Fibroblast of pulmonary artery (primary cell): Measurements from ENCODE around the gene UBE2E2.

Experiments used
- DNase-seq: peaks from one replicate; pipeline ENCODE4 v3.0.0-alpha.2; 2010; ENCODE audit warnings: low read depth
- H3K4me3 ChIP-seq: replicated peaks from 2 replicates; pipeline ENCODE4 v1.5.1; 2011; ENCODE audit warnings: low read depth, mild to moderate bottlenecking, control low read depth, low read length, moderate library complexity
- TF ChIP-seq, protein P1 (sequence below): IDR thresholded peaks from 2 replicates; pipeline ENCODE4 v1.5.1; 2011; ENCODE audit warnings: mild to moderate bottlenecking, control low read depth, low read length, inconsistent platforms; ENCODE audit errors: missing control alignments

Gene UBE2E2

DNA sequence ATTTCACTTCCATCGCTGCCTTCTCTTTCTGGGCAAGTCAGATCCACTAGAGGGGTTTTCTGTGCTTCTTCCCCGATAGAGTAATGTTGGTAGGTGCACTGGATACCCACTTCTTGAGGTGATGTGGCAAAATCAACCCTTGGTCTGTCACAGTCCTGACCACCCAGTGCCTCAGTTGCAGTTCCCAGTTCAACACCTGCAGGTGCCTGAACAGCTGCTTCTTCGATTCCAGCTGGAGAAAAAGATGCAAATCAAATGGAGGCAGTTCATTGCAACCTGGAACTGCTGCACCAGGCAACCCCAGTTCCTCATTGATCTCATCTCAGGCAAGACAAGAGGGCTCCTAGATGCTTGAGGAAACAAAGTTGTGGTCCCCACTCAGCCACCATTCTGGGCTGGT lies 186.6 kb downstream of the UBE2E2 start:
- TF ChIP-seq, protein P1, sequence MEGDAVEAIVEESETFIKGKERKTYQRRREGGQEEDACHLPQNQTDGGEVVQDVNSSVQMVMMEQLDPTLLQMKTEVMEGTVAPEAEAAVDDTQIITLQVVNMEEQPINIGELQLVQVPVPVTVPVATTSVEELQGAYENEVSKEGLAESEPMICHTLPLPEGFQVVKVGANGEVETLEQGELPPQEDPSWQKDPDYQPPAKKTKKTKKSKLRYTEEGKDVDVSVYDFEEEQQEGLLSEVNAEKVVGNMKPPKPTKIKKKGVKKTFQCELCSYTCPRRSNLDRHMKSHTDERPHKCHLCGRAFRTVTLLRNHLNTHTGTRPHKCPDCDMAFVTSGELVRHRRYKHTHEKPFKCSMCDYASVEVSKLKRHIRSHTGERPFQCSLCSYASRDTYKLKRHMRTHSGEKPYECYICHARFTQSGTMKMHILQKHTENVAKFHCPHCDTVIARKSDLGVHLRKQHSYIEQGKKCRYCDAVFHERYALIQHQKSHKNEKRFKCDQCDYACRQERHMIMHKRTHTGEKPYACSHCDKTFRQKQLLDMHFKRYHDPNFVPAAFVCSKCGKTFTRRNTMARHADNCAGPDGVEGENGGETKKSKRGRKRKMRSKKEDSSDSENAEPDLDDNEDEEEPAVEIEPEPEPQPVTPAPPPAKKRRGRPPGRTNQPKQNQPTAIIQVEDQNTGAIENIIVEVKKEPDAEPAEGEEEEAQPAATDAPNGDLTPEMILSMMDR: no peak
- no peak overlapping the region for H3K4me3 ChIP-seq
- no peak for DNase-seq

DNA sequence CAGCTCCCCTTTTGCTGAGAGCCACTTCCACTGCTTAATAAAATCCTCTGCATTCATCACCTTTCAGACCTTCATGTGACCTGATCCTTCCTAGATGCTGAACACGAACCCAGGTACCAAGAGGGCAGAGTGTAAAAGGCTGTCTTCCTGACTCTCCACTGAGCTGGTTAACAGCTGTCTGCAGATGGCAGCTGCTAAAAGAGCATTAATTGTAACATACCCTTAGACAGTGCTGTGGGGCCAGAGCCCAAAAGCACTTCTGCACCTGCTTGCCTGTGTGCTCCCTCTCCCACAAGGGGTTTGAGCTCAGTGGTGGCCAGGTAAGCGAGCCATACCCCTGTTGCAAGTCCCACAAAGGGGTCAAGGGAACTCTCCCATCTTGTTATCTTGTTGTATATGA lies 187.3 kb downstream of the UBE2E2 start:
- TF ChIP-seq, protein P1: no peak
- no peak overlapping the region for H3K4me3 ChIP-seq
- no peak for DNase-seq

DNA sequence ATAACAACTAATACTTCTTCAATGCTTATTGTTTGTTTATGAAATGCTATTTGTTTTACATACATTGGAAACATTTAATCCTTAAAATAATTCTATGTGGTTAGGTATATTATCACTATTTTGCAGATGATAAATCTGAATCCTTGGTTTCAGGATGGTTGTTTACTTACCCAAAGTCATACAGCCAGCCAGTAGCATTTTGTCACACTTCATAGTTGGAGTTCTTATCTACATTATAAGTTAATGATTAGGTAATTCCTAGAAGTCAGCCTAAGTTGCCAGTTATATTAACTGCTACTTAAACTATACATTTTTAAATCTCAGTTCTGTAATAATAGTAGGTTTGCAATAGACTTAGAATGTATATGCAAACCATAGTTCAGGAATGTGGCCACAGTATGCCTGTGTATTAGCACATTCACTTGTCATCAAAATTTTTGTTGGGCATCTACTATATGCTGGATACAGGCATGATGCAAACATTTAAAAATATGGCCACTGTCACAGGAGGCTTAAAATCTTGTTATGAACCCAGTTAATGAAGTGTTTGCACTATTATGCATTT lies 187.9 kb downstream of the UBE2E2 start:
- TF ChIP-seq, protein P1: no peak
- no peak overlapping the region for H3K4me3 ChIP-seq
- DNase-seq: no peak

DNA sequence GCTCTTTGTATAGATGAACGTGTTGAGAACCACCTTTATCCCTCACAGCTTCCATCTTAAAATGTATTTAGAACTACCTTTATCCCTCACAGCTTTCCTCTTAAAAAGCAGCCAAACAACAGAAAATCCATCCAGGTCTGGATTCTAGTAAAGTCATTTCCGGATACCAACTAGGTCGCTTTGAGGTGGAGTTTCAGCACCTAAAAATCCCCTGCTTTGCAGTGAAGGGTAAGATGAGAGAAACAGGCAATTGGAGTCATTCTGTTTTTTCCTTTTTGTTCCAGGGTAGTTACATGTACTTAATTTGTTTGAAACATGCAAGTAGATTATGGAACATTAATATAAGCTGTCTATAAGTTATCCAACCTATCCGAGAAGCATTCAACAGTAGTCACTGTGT lies 192.0 kb downstream of the UBE2E2 start:
- H3K4me3 ChIP-seq: no peak overlapping the region
- TF ChIP-seq, protein P1: no peak
- no peak for DNase-seq

DNA sequence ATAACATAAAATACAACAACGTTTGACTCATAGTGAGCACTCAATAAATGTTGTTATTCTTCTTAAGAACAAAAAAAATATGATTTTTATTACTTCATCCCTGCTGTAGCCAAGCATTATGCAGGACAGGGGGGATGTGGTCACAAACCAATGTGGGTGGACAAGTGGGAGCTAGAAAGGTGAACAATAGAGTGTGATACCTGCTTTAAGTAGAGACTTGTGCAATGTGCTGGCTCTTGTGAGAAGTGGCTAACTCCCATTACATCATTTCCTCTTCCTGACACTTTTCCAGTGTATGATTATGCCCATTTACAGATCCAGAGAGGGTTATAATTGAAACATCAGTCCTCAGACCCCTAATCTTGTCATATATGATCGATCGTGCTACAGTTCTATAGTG lies 193.6 kb downstream of the UBE2E2 start:
- DNase-seq: peak; percentile 20
- no peak overlapping the region for H3K4me3 ChIP-seq
- TF ChIP-seq, protein P1: no peak

DNA sequence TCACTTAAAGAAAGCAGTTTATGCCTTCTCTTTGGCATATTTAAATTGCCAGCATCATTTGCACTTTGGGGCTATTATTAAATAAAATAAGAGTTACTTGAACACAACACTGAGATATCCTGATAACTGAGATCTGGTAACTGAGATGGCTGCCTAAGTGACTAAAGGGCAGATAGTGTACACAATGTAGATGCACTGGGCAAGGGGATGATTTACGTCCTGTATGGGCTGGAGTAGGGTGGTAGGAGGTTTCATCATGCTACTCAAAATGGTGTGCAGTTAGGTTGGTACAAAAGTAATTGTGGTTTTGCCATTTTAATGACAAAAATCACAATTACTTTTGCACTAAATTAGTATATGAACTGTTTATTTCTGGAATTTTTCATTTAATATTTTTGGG lies 196.1 kb downstream of the UBE2E2 start:
- no peak overlapping the region for H3K4me3 ChIP-seq
- TF ChIP-seq, protein P1: no peak
- DNase-seq: no peak

DNA sequence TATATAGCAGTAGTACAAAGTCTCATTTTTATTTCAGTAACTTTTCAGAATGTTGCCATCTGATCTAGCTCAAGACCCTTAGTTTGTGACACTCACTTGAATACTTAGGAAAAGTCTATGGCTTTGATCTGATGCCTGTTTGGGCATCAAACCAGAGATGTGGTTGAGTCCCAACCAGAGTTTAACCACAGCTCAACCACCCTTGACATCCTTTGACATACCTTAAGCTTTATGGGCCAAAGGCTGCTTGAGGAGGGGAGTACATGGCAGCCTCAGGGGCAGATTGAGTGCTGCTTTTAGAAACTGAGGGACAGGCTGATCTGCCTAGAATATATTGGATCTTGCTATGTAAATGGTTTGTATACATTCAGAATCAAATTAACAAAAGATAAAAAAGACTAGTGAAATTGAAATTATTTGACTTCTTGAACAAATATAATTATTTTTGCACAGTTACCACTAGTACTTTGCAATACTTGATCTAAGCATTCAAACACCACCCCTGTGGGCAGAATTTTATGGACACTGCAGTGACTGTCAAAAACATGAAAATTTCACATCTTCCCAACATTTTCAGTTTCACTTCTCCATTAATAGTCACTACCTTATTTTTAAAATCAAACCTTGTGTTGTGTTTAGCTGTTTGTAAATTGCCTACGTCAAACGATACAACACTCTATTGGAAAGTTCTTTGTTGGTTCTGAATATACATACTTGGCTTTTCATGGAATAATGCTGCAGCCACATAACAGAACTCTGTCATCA lies 199.8 kb downstream of the UBE2E2 start:
- TF ChIP-seq, protein P1: no peak
- no peak overlapping the region for H3K4me3 ChIP-seq
- DNase-seq: no peak
